Measurements from ENCODE around the gene NDUFS3. TPM values are rescaled to one million over a fixed set of nuclear protein-coding genes. Genes with fewer than 3 reads are reported as not detected.

The NDUFS3 gene
- total and polyA plus RNA-seq, 8 donors = 28.6 to 210 (median 114) TPM

DNA sequence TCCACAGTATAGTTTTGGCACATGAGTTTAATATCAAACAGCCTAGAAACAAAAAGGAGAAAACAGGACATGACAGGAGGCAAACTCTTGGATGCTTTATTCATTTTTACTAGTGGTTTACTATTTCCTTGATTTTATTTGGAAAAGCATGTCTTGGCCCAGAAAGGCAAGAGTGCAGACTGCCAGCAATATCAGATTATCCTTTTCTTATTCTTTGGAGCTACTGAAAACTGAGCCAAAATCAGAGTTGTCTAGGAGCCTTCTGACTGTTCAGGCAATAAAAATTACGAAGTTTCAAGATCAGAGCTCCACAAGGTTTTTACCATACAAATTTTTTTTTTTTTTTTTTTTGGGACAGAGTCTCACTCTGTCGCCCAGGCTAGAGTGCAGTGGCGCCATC lies 42.0 kb upstream of the NDUFS3 start:
- Histone ChIP-seq H3K36me3 (peaks cover 0 to 14% (median 6%) of the 10 kb centered on the region in 4 donors), H3K9me3 (no peaks in the 10 kb centered on the region), H3K4me3 (no peak overlapping the region), H3K27ac (peak overlapping the region in 1 of 5 donors; percentile 10), H3K4me1 (peaks cover 51 to 98% (median 76%) of the 10 kb centered on the region in 4 donors), H3K27me3 (no peaks in the 10 kb centered on the region)
- WGBS, 5 donors = 53 to 86% (median 75%) methylated on average over 1 to 3 of the region's 3 CpGs
- TF ChIP-seq POLR2A (IDR thresholded peaks at IDR 0.05) (no peak), EP300 (IDR thresholded peaks at IDR 0.05) (no peak), POLR2AphosphoS5 (IDR thresholded peaks at IDR 0.05) (no peak)
- TF ChIP-seq, protein P1, sequence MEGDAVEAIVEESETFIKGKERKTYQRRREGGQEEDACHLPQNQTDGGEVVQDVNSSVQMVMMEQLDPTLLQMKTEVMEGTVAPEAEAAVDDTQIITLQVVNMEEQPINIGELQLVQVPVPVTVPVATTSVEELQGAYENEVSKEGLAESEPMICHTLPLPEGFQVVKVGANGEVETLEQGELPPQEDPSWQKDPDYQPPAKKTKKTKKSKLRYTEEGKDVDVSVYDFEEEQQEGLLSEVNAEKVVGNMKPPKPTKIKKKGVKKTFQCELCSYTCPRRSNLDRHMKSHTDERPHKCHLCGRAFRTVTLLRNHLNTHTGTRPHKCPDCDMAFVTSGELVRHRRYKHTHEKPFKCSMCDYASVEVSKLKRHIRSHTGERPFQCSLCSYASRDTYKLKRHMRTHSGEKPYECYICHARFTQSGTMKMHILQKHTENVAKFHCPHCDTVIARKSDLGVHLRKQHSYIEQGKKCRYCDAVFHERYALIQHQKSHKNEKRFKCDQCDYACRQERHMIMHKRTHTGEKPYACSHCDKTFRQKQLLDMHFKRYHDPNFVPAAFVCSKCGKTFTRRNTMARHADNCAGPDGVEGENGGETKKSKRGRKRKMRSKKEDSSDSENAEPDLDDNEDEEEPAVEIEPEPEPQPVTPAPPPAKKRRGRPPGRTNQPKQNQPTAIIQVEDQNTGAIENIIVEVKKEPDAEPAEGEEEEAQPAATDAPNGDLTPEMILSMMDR (IDR thresholded peaks at IDR 0.05) = no peak
- DNase-seq = no peak
- intact Hi-C loops (cut with DNase I; ENCODE audit: low total_unique reads) = no loop called here

DNA sequence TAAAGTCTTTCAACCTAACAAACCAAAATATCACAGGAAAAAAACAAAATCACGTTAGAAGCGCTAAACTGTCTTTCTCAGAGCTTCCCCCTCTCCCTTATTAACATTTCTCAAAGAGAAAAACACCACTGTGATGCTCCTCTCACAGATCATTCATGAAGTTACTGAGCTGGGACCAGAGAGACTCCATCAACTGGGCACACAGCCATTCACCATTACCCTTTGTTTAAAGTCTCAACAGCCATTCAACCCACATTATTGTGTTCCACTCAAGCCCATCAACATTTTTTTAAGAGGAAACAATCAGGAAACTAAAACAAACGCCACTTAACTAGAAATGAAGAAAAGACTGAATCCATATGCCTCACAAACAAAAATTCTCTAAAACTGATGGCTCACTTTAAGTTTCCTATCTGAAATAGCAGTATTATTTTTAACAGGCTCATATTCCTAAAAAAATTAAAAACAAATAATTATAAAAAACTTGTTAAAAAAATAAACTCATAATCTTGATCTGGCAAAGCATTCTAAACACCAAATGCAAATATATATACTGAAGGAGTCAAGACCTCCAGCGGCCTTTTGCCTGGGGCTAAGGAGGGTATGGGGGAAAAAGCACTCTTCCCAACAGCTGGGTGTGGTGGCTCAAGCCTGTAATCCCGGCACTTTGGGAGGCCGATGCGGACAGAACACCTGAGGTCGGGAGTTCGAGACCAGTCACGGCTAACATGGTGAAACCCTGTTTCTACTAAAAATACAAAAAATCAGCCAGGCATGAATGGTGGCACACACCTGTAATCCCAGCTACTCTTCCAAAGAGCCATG lies 39.9 kb upstream of the NDUFS3 start:
- intact Hi-C loops (cut with DNase I; ENCODE audit: low total_unique reads) = no loop called here
- H3K4me3 ChIP-seq = no peak overlapping the region
- peaks cover 0 to 14% (median 6%) of the 10 kb centered on the region in 4 donors for H3K36me3 ChIP-seq
- peak in 1 of 2 donors; percentile 55 for DNase-seq
- no peaks in the 10 kb centered on the region for H3K9me3 ChIP-seq
- peak overlapping the region in 2 of 5 donors; percentile 55 to 63 for H3K27ac ChIP-seq
- no peaks in the 10 kb centered on the region for H3K27me3 ChIP-seq
- 52 to 64% (median 56%) methylated on average over 10 of the region's 10 CpGs for WGBS, 5 donors
- TF ChIP-seq POLR2A (IDR thresholded peaks at IDR 0.05) = no peak
- no peak for TF ChIP-seq EP300 (IDR thresholded peaks at IDR 0.05)
- TF ChIP-seq, protein P1 (IDR thresholded peaks at IDR 0.05) = no peak
- TF ChIP-seq POLR2AphosphoS5 (IDR thresholded peaks at IDR 0.05) = no peak
- H3K4me1 ChIP-seq = peaks cover 39 to 98% (median 69%) of the 10 kb centered on the region in 4 donors

DNA sequence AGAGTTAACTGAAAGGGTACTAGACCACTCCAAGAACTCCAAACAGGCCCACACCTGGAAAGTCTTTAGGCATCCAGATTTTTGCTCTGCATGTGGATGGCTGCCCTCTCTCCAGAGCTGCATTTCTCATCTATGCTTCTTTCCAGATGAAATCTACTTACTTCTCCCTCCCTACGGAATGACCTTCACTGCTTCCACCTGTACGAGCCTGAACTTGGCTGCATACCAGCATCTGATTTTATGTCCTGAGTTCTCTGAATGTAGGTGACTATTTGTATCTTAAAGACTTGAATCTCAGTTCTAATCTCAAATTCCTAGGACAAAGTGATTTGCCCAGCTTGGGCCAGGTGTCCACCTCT lies 39.2 kb upstream of the NDUFS3 start:
- TF ChIP-seq, protein P1 (IDR thresholded peaks at IDR 0.05) = no peak
- no peak for TF ChIP-seq POLR2A (IDR thresholded peaks at IDR 0.05)
- TF ChIP-seq POLR2AphosphoS5 (IDR thresholded peaks at IDR 0.05) = no peak
- TF ChIP-seq EP300 (IDR thresholded peaks at IDR 0.05) = no peak
- peaks cover 33 to 96% (median 69%) of the 10 kb centered on the region in 4 donors for H3K4me1 ChIP-seq
- peaks cover 0 to 14% (median 6%) of the 10 kb centered on the region in 4 donors for H3K36me3 ChIP-seq
- peak overlapping the region in 2 of 5 donors; percentile 55 to 63 for H3K27ac ChIP-seq
- no peaks in the 10 kb centered on the region for H3K9me3 ChIP-seq
- H3K27me3 ChIP-seq = no peaks in the 10 kb centered on the region
- WGBS, 5 donors = 27 to 51% (median 37%) methylated on average over 2 of the region's 2 CpGs
- H3K4me3 ChIP-seq = no peak overlapping the region
- DNase-seq = peak in 1 of 2 donors; percentile 47
- intact Hi-C loops (cut with DNase I; ENCODE audit: low total_unique reads) = no loop called here

DNA sequence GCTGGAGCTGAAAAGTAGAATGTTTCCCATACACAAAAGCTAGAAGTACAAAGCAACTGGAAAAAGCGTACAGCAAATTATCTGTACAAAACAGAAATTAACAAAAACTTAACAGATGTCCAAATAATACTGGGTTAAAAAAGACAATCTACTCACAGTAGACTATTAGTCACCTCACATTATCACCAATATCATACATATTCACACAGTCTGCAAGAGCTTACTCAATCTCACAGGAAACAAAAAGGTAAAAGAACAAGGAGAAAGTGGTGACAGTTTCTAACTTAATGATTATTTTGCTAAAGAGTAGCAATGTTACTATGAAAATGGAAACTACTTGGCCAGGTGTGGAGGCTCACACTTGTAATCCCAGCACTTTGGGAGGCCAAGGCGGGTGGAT lies 37.8 kb upstream of the NDUFS3 start:
- H3K4me1 ChIP-seq = peaks cover 33 to 94% (median 67%) of the 10 kb centered on the region in 4 donors
- H3K9me3 ChIP-seq = no peaks in the 10 kb centered on the region
- TF ChIP-seq POLR2A (IDR thresholded peaks at IDR 0.05) = no peak
- no peak for TF ChIP-seq EP300 (IDR thresholded peaks at IDR 0.05)
- TF ChIP-seq POLR2AphosphoS5 (IDR thresholded peaks at IDR 0.05) = no peak
- TF ChIP-seq, protein P1 (IDR thresholded peaks at IDR 0.05) = no peak
- H3K27ac ChIP-seq = peak overlapping the region in 2 of 5 donors; percentile 31 to 63
- intact Hi-C loops (cut with DNase I; ENCODE audit: low total_unique reads) = no loop called here
- no peak for DNase-seq
- H3K36me3 ChIP-seq = peaks cover 0 to 4% (median 3%) of the 10 kb centered on the region in 4 donors
- no peaks in the 10 kb centered on the region for H3K27me3 ChIP-seq
- WGBS, 5 donors = 92 to 98% (median 93%) methylated on average over 2 of the region's 2 CpGs
- H3K4me3 ChIP-seq = no peak overlapping the region
